H9 (cell line): ENCODE measurements around the gene USPL1. TPM values are rescaled to one million over a fixed set of nuclear protein-coding genes. Genes with fewer than 3 reads are reported as not detected.
"Not testable (repeated sequence)": the region's sequence is repeated elsewhere in the genome, so short reads cannot be mapped to it uniquely, and the experiment has no call there.

Experiments
- DNase-seq: peaks from one replicate; pipeline ENCODE4 v3.0.0-alpha.2; 2017
- H2AFZ ChIP-seq: one replicate; pipeline ENCODE4 v1.6.1; 2013; ENCODE audit warnings: mild to moderate bottlenecking, low read length, control low read depth, moderate library complexity
- H2AK5ac ChIP-seq: 2 replicates; pipeline ENCODE4 v1.6.1; 2013; ENCODE audit warnings: low read length, control low read depth, mixed read lengths; ENCODE audit not compliant: insufficient read length
- H2BK120ac ChIP-seq: one replicate; pipeline ENCODE4 v1.6.1; 2013; ENCODE audit warnings: low read depth, mild to moderate bottlenecking, low read length, control low read depth, inconsistent platforms; ENCODE audit not compliant: poor library complexity, severe bottlenecking
- H2BK12ac ChIP-seq: 2 replicates; pipeline ENCODE4 v1.6.1; 2013; ENCODE audit warnings: low read length, control low read depth, mixed read lengths, low read depth; ENCODE audit not compliant: insufficient read length
- H2BK15ac ChIP-seq: 2 replicates; pipeline ENCODE4 v1.6.1; 2013; ENCODE audit warnings: low read depth, low read length, control low read depth
- H2BK20ac ChIP-seq: one replicate; pipeline ENCODE4 v1.6.1; 2013; ENCODE audit warnings: low read depth, mild to moderate bottlenecking, low read length, control low read depth, inconsistent platforms; ENCODE audit not compliant: poor library complexity, severe bottlenecking
- H2BK5ac ChIP-seq: 2 replicates; pipeline ENCODE4 v1.6.1; 2013; ENCODE audit warnings: low read length, control low read depth, mixed read lengths; ENCODE audit not compliant: insufficient read length
- H3K14ac ChIP-seq: 2 replicates; pipeline ENCODE4 v1.6.1; 2013; ENCODE audit warnings: low read length, control low read depth; ENCODE audit not compliant: insufficient read depth
- H3K18ac ChIP-seq: 2 replicates; pipeline ENCODE4 v1.6.1; 2013; ENCODE audit warnings: low read depth, mild to moderate bottlenecking, mixed read lengths, low read length, control low read depth; ENCODE audit not compliant: insufficient read length
- H3K23ac ChIP-seq: 2 replicates; pipeline ENCODE4 v1.6.1; 2013; ENCODE audit warnings: low read length, control low read depth, mixed read lengths, low read depth; ENCODE audit not compliant: insufficient read length
- H3K23me2 ChIP-seq: 2 replicates; pipeline ENCODE4 v1.6.1; 2013; ENCODE audit warnings: low read depth, mild to moderate bottlenecking, mixed read lengths, low read length, control low read depth; ENCODE audit not compliant: insufficient read length, poor library complexity, severe bottlenecking
- H3K27ac ChIP-seq: 2 replicates; pipeline ENCODE4 v1.5.1; 2013; ENCODE audit warnings: low read length, control low read depth, mixed read lengths, low read depth; ENCODE audit not compliant: insufficient read length
- H3K27me3 ChIP-seq: 2 replicates; pipeline ENCODE4 v1.6.1; 2013; ENCODE audit warnings: low read length, control low read depth, inconsistent platforms; ENCODE audit not compliant: insufficient read depth
- H3K4ac ChIP-seq: 2 replicates; pipeline ENCODE4 v1.6.1; 2013; ENCODE audit warnings: low read depth, mild to moderate bottlenecking, control low read depth, inconsistent platforms, low read length, moderate library complexity
- H3K4me1 ChIP-seq: 2 replicates; pipeline ENCODE4 v1.6.1; 2013; ENCODE audit warnings: low read length, control low read depth, inconsistent platforms; ENCODE audit not compliant: insufficient read depth
- H3K4me2 ChIP-seq: 2 replicates; pipeline ENCODE4 v1.6.1; 2013; ENCODE audit warnings: low read length, control low read depth, mixed read lengths; ENCODE audit not compliant: insufficient read length, insufficient read depth
- H3K56ac ChIP-seq: 2 replicates; pipeline ENCODE4 v1.6.1; 2013; ENCODE audit warnings: low read depth, mild to moderate bottlenecking, mixed read lengths, low read length, control low read depth; ENCODE audit not compliant: insufficient read length
- H3K79me1 ChIP-seq: 2 replicates; pipeline ENCODE4 v1.6.1; 2013; ENCODE audit warnings: low read depth, mild to moderate bottlenecking, moderate library complexity, low read length, control low read depth, inconsistent platforms; ENCODE audit not compliant: insufficient read depth, poor library complexity, severe bottlenecking
- H3K79me2 ChIP-seq: 2 replicates; pipeline ENCODE4 v1.6.1; 2013; ENCODE audit warnings: low read length, control low read depth, inconsistent platforms; ENCODE audit not compliant: insufficient read depth
- H3K9ac ChIP-seq: 2 replicates; pipeline ENCODE4 v1.6.1; 2013; ENCODE audit warnings: low read length, control low read depth, mixed read lengths; ENCODE audit not compliant: insufficient read length; ENCODE audit errors: extremely low read depth
- H3K9me3 ChIP-seq: one replicate; pipeline ENCODE4 v1.6.1; 2013; ENCODE audit warnings: low read depth, low read length, inconsistent platforms; ENCODE audit not compliant: control insufficient read depth
- H3T11ph ChIP-seq: one replicate; pipeline ENCODE4 v1.6.1; 2013; ENCODE audit warnings: mild to moderate bottlenecking, low read length, control low read depth, inconsistent platforms
- H4K20me1 ChIP-seq: one replicate; pipeline ENCODE4 v1.6.1; 2013; ENCODE audit not compliant: control insufficient read depth, insufficient read length, insufficient read depth
- H4K5ac ChIP-seq: 2 replicates; pipeline ENCODE4 v1.6.1; 2013; ENCODE audit warnings: low read depth, mild to moderate bottlenecking, mixed read lengths, low read length, control low read depth; ENCODE audit not compliant: insufficient read length
- H4K8ac ChIP-seq: replicated peaks from 2 replicates; pipeline ENCODE4 v1.6.1; 2013; ENCODE audit warnings: low read length, control low read depth, mixed read lengths, low read depth; ENCODE audit not compliant: insufficient read length
- H4K91ac ChIP-seq: 2 replicates; pipeline ENCODE4 v1.6.1; 2013; ENCODE audit warnings: low read depth, mild to moderate bottlenecking, moderate library complexity, mixed read lengths, low read length, control low read depth; ENCODE audit not compliant: insufficient read length
- H3K27ac Mint-ChIP-seq, 3 experiments: 2 replicates in 2 of 3; 3 replicates in 1 of 3; pipeline ENCODE4 v1.8.0; 2020 to 2021; ENCODE audit warnings: mixed read lengths in 3 of 3, mild to moderate bottlenecking in 1 of 3, moderate library complexity in 1 of 3
- H3K27me3 Mint-ChIP-seq: 2 replicates; pipeline ENCODE4 v1.8.0; 2021; ENCODE audit warnings: low read depth, mild to moderate bottlenecking, moderate library complexity, mixed read lengths
- H3K36me3 Mint-ChIP-seq, 3 experiments: 2 replicates in 2 of 3; 3 replicates in 1 of 3; pipeline ENCODE4 v1.8.0; 2020 to 2021; ENCODE audit warnings: low read depth in 3 of 3, mixed read lengths in 3 of 3; ENCODE audit not compliant: insufficient read depth in 1 of 3
- H3K4me1 Mint-ChIP-seq, 2 experiments: 2 replicates each; pipeline ENCODE4 v1.8.0; 2020; ENCODE audit warnings: mixed read lengths in 2 of 2
- H3K4me3 Mint-ChIP-seq, 2 experiments: 2 replicates in 1 of 2; 3 replicates in 1 of 2; pipeline ENCODE4 v1.8.0; 2020 to 2021; ENCODE audit warnings: mild to moderate bottlenecking in 2 of 2, mixed read lengths in 2 of 2, moderate library complexity in 1 of 2
- H3K9me3 Mint-ChIP-seq, 2 experiments: 2 replicates in 1 of 2; 3 replicates in 1 of 2; pipeline ENCODE4 v1.8.0; 2020; ENCODE audit warnings: mild to moderate bottlenecking in 2 of 2, mixed read lengths in 2 of 2, moderate library complexity in 1 of 2
- CTCF ChIP-seq: fragments of 200-600 bp; sonication (generic); conservative IDR thresholded peaks from 3 replicates; pipeline ENCODE4 v1.8.0; 2021; ENCODE audit warnings: antibody characterized with exemption, mild to moderate bottlenecking
- WGBS: extraction: QIAGEN DNeasy Blood & Tissue Kit; methylation state at CpG from one replicate; pipeline ENCODE4 v1.1.7; 2013; ENCODE audit warnings: missing lambda C conversion rate, low lambda C conversion rate, mixed read lengths; ENCODE audit not compliant: insufficient read length; ENCODE audit errors: extremely low coverage; 5-methylcytosine and 5-hydroxymethylcytosine counted together
- total RNA-seq: library from RNA; stranded (reverse); gene quantifications from 2 replicates; pipeline ENCODE4 v1.2.1, GENCODE V29; 2021

Gene USPL1
- total RNA-seq, 1 experiment from 2014 or later: 17.6 TPM

- Histone ChIP-seq H4K20me1 (no peaks in the 10 kb centered on the region), H3T11ph (no peak overlapping the region), H3K18ac (no peak overlapping the region), H3K79me1 (no peaks in the 10 kb centered on the region), H4K5ac (no peak overlapping the region), H2BK12ac (no peak overlapping the region), H2AFZ (no peak overlapping the region), H3K4me1 (no peaks in the 10 kb centered on the region), H3K23ac (no peak overlapping the region), H3K27me3 (no peaks in the 10 kb centered on the region), H4K8ac (no peak overlapping the region), H3K79me2 (no peaks in the 10 kb centered on the region), H3K56ac (no peak overlapping the region), H4K91ac (no peak overlapping the region), H2BK15ac (no peak overlapping the region), H3K23me2 (no peaks in the 10 kb centered on the region), H2BK5ac (no peak overlapping the region), H3K4me2 (no peak overlapping the region), H3K14ac (no peak overlapping the region), H2AK5ac (no peak overlapping the region), H3K27ac (no peak overlapping the region), H3K9me3 (no peaks in the 10 kb centered on the region), H2BK20ac (no peak overlapping the region), H2BK120ac (no peak overlapping the region), H3K4ac (no peak overlapping the region), H3K9ac (no peak overlapping the region)
- Mint-ChIP-seq H3K4me3 (no peak overlapping the region), H3K9me3 (no peaks in the 10 kb centered on the region), H3K36me3 (peaks cover 6 to 64% (median 45%) of the 10 kb centered on the region in 3 experiments; a peak in 5 of 7 replicates), H3K27me3 (no peaks in the 10 kb centered on the region), H3K4me1 (no peaks in the 10 kb centered on the region), H3K27ac (peak overlapping the region in 1 of 3 experiments; percentile 5; a peak in 1 of 7 replicates)
- no peak for DNase-seq
- WGBS: no CpG with 5 or more reads among the region's 4 CpGs
- no peak for TF ChIP-seq CTCF
Observed at GRCh38 chr13:30648522-30649012, 30.8 kb downstream of the USPL1 start.

- H3K56ac ChIP-seq, H3K23me2 ChIP-seq, H3K4me2 ChIP-seq, H2AFZ ChIP-seq, H3K79me1 ChIP-seq, H3T11ph ChIP-seq, H4K8ac ChIP-seq, H2BK20ac ChIP-seq, H2BK120ac ChIP-seq, H4K20me1 ChIP-seq, H3K27me3 ChIP-seq, H2BK15ac ChIP-seq, H3K9ac ChIP-seq, H3K9me3 ChIP-seq, H3K27me3 Mint-ChIP-seq, H3K27ac ChIP-seq, H2BK5ac ChIP-seq, H3K18ac ChIP-seq, DNase-seq, H3K27ac Mint-ChIP-seq, H3K4ac ChIP-seq, H3K4me3 Mint-ChIP-seq, H2AK5ac ChIP-seq, H3K4me1 Mint-ChIP-seq, H3K4me1 ChIP-seq, H3K14ac ChIP-seq, H4K91ac ChIP-seq, H2BK12ac ChIP-seq, H3K79me2 ChIP-seq, H3K9me3 Mint-ChIP-seq, H3K23ac ChIP-seq, H4K5ac ChIP-seq: not testable (repeated sequence)
- peaks cover 10 to 58% (median 52%) of the 10 kb centered on the region in 3 experiments; a peak in 6 of 7 replicates for H3K36me3 Mint-ChIP-seq
- no CpG with 5 or more reads among the region's 5 CpGs for WGBS
Observed at GRCh38 chr13:30651648-30652047, 33.9 kb downstream of the USPL1 start.
